SU-DHL-6 (cell line): ENCODE measurements around the gene CNOT1.

ENCODE experiments used
- EZH2phosphoT487 ChIP-seq: fragments of 200-600 bp; sonication (generic), shearing (Covaris generic); conservative IDR thresholded peaks from 2 replicates; pipeline ENCODE4 v1.6.1; 2018; ENCODE audit warnings: mild to moderate bottlenecking, antibody characterized with exemption, low read length, moderate library complexity, mixed read lengths
- TF ChIP-seq, protein P1 (sequence below): fragments of 200-600 bp; sonication (generic); IDR thresholded peaks from one replicate; pipeline ENCODE4 v1.5.1; 2017; ENCODE audit warnings: antibody characterized with exemption, mild to moderate bottlenecking, low read length, moderate library complexity; ENCODE audit not compliant: insufficient read depth, poor library complexity, severe bottlenecking

DNA sequence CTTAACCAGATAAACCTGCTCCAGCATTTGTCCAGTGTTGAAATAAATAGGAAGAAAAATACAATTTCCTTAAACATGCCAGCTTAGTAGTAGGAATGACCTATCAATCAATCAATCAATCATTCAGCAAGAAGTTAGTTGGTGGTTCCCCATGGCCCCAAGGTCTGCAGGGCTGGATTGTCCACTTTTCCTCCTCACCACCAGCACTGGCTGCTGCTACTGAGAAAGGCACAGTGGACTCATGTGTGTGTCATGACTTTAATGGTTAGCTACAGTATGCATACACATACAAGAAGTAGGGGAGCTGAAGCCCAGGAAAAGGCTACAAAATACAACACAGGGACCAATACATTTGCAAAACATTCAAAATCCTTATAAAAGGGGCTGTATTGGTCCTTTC lies 109.9 kb downstream of the CNOT1 start:
- TF ChIP-seq, protein P1, sequence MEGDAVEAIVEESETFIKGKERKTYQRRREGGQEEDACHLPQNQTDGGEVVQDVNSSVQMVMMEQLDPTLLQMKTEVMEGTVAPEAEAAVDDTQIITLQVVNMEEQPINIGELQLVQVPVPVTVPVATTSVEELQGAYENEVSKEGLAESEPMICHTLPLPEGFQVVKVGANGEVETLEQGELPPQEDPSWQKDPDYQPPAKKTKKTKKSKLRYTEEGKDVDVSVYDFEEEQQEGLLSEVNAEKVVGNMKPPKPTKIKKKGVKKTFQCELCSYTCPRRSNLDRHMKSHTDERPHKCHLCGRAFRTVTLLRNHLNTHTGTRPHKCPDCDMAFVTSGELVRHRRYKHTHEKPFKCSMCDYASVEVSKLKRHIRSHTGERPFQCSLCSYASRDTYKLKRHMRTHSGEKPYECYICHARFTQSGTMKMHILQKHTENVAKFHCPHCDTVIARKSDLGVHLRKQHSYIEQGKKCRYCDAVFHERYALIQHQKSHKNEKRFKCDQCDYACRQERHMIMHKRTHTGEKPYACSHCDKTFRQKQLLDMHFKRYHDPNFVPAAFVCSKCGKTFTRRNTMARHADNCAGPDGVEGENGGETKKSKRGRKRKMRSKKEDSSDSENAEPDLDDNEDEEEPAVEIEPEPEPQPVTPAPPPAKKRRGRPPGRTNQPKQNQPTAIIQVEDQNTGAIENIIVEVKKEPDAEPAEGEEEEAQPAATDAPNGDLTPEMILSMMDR, result no peak
- TF ChIP-seq EZH2phosphoT487, result no peak
